Smooth muscle cell (in vitro differentiated cells): ENCODE results near the gene SMC3. TPM values are rescaled to one million over a fixed set of nuclear protein-coding genes. Genes with fewer than 3 reads are reported as not detected.
"Not testable (repeated sequence)": the region's sequence is repeated elsewhere in the genome, so short reads cannot be mapped to it uniquely, and the experiment has no call there.

ENCODE experiments used
- DNase-seq: peaks from one replicate; lab custom pipeline; 2025; ENCODE audit not compliant: unreplicated experiment; lab: John Stamatoyannopoulos, UW
- H2AFZ ChIP-seq: fragments of 200-600 bp; sonication (generic); 2 replicates; pipeline ENCODE4 v1.6.0; 2016; ENCODE audit warnings: antibody characterized with exemption, low read depth, mild to moderate bottlenecking
- H3F3A ChIP-seq: fragments of 200-600 bp; sonication (generic); 2 replicates; pipeline ENCODE4 v1.6.0; 2017; ENCODE audit warnings: antibody characterized with exemption, low read depth
- H3K27ac ChIP-seq: fragments of 200-600 bp; sonication (generic); 2 replicates; pipeline ENCODE4 v1.5.1; 2016; ENCODE audit warnings: low read depth, mild to moderate bottlenecking
- H3K27me3 ChIP-seq: fragments of 200-600 bp; sonication (generic); 2 replicates; pipeline ENCODE4 v1.6.1; 2016; ENCODE audit warnings: low read depth, mild to moderate bottlenecking
- H3K36me3 ChIP-seq: fragments of 200-600 bp; sonication (generic); 2 replicates; pipeline ENCODE4 v1.5.1; 2016; ENCODE audit warnings: low read depth
- H3K4me1 ChIP-seq: fragments of 200-600 bp; sonication (generic); 2 replicates; pipeline ENCODE4 v1.5.1; 2016; ENCODE audit warnings: low read depth
- H3K4me2 ChIP-seq: fragments of 200-600 bp; sonication (generic); 2 replicates; pipeline ENCODE4 v1.6.0; 2016; ENCODE audit warnings: mild to moderate bottlenecking
- H3K4me3 ChIP-seq: fragments of 200-600 bp; sonication (generic); 2 replicates; pipeline ENCODE4 v1.5.1; 2016; ENCODE audit warnings: mild to moderate bottlenecking
- H3K79me2 ChIP-seq: fragments of 200-600 bp; sonication (generic); 2 replicates; pipeline ENCODE4 v1.6.0; 2016; ENCODE audit warnings: low read depth, mild to moderate bottlenecking
- H3K9ac ChIP-seq: fragments of 200-600 bp; sonication (generic); 2 replicates; pipeline ENCODE4 v1.6.0; 2016; ENCODE audit warnings: low read depth
- H3K9me3 ChIP-seq: fragments of 200-600 bp; sonication (generic); replicated peaks from 2 replicates; pipeline ENCODE4 v1.5.1; 2016; ENCODE audit warnings: low read depth
- H4K20me1 ChIP-seq: fragments of 200-600 bp; sonication (generic); 2 replicates; pipeline ENCODE4 v1.6.0; 2016; ENCODE audit warnings: low read depth
- WGBS: methylation state at CpG from one replicate; pipeline ENCODE4 v1.1.7; 2016; ENCODE audit warnings: low lambda C conversion rate; 5-methylcytosine and 5-hydroxymethylcytosine counted together
- polyA plus RNA-seq: library from polyadenylated mRNA; unstranded; fragments of >200 nt; fragmentation: Nextera tagmentation; extraction: Ambion mirVana; gene quantifications from 2 replicates; pipeline ENCODE4 v1.2.1, GENCODE V29; 2016
- total RNA-seq: library from RNA; depleted of rRNA; stranded (reverse); fragments of >200 nt; gene quantifications from 2 replicates; pipeline ENCODE4 v1.2.3, GENCODE V29; 2014
- TF ChIP-seq, protein P1 (sequence below): fragments of 200-600 bp; sonication (generic); IDR thresholded peaks from 2 replicates; pipeline ENCODE4 v1.5.1; 2017; ENCODE audit warnings: borderline replicate concordance, mild to moderate bottlenecking, antibody characterized with exemption; ENCODE audit not compliant: insufficient read depth, poor library complexity, severe bottlenecking

SMC3 gene
- total and polyA plus RNA-seq, 2 experiments from 2014 or later, result 24.4 to 31.0 TPM

GRCh38 chr10:110636572-110636931, 69.1 kb downstream of the SMC3 start:
- Histone ChIP-seq H3K9ac (no peak overlapping the region), H3K79me2 (no peaks in the 10 kb centered on the region), H3K27ac (no peak overlapping the region), H3K27me3 (peaks cover 12% of the 10 kb centered on the region), H3K4me2 (no peak overlapping the region), H4K20me1 (no peaks in the 10 kb centered on the region), H2AFZ (no peak overlapping the region), H3K9me3 (no peaks in the 10 kb centered on the region), H3K36me3 (no peaks in the 10 kb centered on the region), H3F3A (no peaks in the 10 kb centered on the region), H3K4me1 (peaks cover 14% of the 10 kb centered on the region), H3K4me3 (no peak overlapping the region)
- TF ChIP-seq, protein P1, sequence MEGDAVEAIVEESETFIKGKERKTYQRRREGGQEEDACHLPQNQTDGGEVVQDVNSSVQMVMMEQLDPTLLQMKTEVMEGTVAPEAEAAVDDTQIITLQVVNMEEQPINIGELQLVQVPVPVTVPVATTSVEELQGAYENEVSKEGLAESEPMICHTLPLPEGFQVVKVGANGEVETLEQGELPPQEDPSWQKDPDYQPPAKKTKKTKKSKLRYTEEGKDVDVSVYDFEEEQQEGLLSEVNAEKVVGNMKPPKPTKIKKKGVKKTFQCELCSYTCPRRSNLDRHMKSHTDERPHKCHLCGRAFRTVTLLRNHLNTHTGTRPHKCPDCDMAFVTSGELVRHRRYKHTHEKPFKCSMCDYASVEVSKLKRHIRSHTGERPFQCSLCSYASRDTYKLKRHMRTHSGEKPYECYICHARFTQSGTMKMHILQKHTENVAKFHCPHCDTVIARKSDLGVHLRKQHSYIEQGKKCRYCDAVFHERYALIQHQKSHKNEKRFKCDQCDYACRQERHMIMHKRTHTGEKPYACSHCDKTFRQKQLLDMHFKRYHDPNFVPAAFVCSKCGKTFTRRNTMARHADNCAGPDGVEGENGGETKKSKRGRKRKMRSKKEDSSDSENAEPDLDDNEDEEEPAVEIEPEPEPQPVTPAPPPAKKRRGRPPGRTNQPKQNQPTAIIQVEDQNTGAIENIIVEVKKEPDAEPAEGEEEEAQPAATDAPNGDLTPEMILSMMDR, result no peak
- DNase-seq, result no peak
- WGBS, result 97% methylated on average over 2 of the region's 2 CpGs

DNA sequence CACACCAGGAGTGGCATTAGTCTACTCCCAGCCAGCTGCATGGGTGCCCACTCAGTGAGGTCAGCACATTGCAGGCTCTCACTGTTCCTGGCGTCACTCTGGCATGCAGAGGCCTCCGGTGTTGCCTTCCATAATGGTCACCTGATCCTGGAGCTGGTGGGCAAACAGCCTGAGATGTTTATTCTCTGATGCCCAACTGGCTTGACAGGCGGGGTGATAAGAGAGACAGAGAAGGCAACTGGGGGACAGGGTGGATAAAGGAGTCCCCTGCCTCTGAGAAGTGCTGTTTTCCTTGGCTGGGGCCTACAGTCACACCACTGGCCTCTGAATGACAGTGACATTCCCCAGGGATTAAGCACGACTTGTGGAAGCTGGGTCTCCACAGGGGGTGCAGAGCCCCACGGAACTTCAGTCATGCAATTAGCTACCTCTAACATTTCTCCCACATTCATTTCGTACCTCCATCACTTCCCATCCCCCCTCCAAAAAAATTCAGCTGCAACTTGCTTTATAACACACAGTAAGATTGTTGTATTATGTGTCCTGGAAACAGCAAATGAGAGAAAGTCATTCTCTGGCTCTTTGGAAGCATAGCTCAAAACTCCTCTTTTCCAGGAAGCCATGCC, 69.5 kb downstream of the SMC3 start:
- Histone ChIP-seq H3K27ac (no peak overlapping the region), H3K9ac (no peak overlapping the region), H3K36me3 (no peaks in the 10 kb centered on the region), H3K79me2 (no peaks in the 10 kb centered on the region), H3K9me3 (no peaks in the 10 kb centered on the region), H4K20me1 (no peaks in the 10 kb centered on the region), H3K4me1 (peaks cover 17% of the 10 kb centered on the region), H2AFZ (no peak overlapping the region), H3F3A (no peaks in the 10 kb centered on the region), H3K4me2 (no peak overlapping the region), H3K27me3 (peaks cover 17% of the 10 kb centered on the region), H3K4me3 (no peak overlapping the region)
- TF ChIP-seq, protein P1, result no peak
- 26% methylated on average over 6 of the region's 6 CpGs for WGBS
- no peak for DNase-seq

DNA sequence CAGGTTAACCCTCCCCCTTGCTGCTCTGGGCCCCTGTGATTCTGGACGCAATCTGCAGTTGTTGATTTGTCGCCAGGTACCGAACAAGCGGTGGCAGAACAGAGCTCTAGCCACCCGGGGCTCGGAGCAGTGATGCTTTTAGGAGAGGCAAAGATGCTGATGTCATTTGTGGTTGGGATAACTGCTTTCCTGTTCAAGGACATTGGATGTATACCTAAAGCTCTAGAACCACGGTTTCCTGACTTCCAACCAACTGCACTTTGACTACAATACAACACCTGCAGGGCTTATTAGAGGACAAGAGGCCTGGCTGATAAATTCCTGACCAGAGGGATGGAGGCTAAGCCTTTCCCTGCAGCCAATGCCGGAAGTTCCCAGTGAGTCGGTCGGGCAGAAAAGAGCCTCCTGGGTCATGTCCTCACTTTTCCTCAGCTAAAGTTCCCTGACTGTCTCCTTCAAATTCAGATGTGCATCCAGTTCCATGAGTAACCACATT, 70.1 kb downstream of the SMC3 start:
- Histone ChIP-seq H3K4me3 (no peak overlapping the region), H4K20me1 (no peaks in the 10 kb centered on the region), H3K36me3 (no peaks in the 10 kb centered on the region), H3K4me2 (no peak overlapping the region), H3K9me3 (no peaks in the 10 kb centered on the region), H3K27me3 (peaks cover 22% of the 10 kb centered on the region), H2AFZ (no peak overlapping the region), H3K4me1 (peaks cover 17% of the 10 kb centered on the region), H3K79me2 (no peaks in the 10 kb centered on the region), H3K9ac (no peak overlapping the region), H3K27ac (no peak overlapping the region), H3F3A (no peaks in the 10 kb centered on the region)
- TF ChIP-seq, protein P1, result no peak
- DNase-seq, result no peak
- WGBS, result 42% methylated on average over 10 of the region's 10 CpGs

GRCh38 chr10:110638319-110638718, 70.8 kb downstream of the SMC3 start:
- no peaks in the 10 kb centered on the region for H3K36me3 ChIP-seq
- no peak overlapping the region for H3K9ac ChIP-seq
- DNase-seq, result no peak
- WGBS, result 88% methylated on average over 3 of the region's 3 CpGs
- H3K4me1 ChIP-seq, result peaks cover 23% of the 10 kb centered on the region
- peaks cover 30% of the 10 kb centered on the region for H3K27me3 ChIP-seq
- no peaks in the 10 kb centered on the region for H4K20me1 ChIP-seq
- H3K27ac ChIP-seq, result no peak overlapping the region
- no peak overlapping the region for H3K4me3 ChIP-seq
- H3K9me3 ChIP-seq, result no peaks in the 10 kb centered on the region
- H2AFZ ChIP-seq, result no peak overlapping the region
- H3K4me2 ChIP-seq, result no peak overlapping the region
- TF ChIP-seq, protein P1, result no peak
- no peaks in the 10 kb centered on the region for H3F3A ChIP-seq
- H3K79me2 ChIP-seq, result no peaks in the 10 kb centered on the region

- not testable (repeated sequence) for H3F3A ChIP-seq, DNase-seq, H3K27ac ChIP-seq, H3K36me3 ChIP-seq, H3K9ac ChIP-seq, H3K79me2 ChIP-seq, H4K20me1 ChIP-seq, H3K4me3 ChIP-seq, H3K4me2 ChIP-seq, H2AFZ ChIP-seq, H3K9me3 ChIP-seq
- peaks cover 37% of the 10 kb centered on the region for H3K27me3 ChIP-seq
- WGBS, result 92% methylated on average over 6 of the region's 6 CpGs
- peaks cover 27% of the 10 kb centered on the region for H3K4me1 ChIP-seq
These were observed 71.6 kb downstream of the SMC3 start for GRCh38 chr10:110639046-110639445.

- H2AFZ ChIP-seq, H3K9me3 ChIP-seq, H4K20me1 ChIP-seq, H3F3A ChIP-seq, H3K4me3 ChIP-seq, H3K36me3 ChIP-seq, H3K79me2 ChIP-seq, H3K4me2 ChIP-seq, H3K9ac ChIP-seq, H3K27ac ChIP-seq, DNase-seq: not testable (repeated sequence)
- 88% methylated on average over 6 of the region's 6 CpGs for WGBS
- Histone ChIP-seq H3K27me3 (peaks cover 45% of the 10 kb centered on the region), H3K4me1 (peaks cover 31% of the 10 kb centered on the region)
These were observed 72.4 kb downstream of the SMC3 start for GRCh38 chr10:110639858-110640257.
